ENCODE measurements around the gene LRR1.

DNA sequence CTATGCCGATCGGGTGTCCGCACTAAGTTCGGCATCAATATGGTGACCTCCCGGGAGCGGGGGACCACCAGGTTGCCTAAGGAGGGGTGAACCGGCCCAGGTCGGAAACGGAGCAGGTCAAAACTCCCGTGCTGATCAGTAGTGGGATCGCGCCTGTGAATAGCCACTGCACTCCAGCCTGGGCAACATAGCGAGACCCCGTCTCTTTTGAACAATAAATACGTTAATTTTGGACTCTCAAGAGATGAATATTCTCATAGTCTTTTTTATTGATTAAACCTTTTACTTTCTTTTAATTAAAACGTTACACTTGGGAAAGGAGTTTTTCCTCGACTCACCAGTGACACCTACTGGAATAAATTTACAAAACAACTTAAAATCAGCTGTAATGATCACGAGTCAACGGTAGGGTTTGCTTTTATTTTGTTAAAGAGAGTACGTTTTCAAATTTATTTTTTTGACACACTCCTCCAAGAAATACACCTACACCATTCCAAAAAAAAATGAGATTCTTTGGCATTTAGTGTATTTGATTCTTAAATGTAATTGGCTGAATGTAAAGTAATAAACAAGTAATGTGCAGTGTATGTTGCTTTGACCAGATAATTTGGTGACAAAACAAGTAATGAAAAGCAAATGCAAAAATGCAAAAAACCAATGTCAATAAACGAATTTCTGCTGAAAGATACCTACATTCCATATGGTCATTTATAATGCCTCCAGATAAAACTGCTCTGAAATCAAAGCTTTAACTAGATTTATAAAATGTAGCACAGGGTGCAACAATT, 11.9 kb upstream of the LRR1 start:
- TF ChIP-seq, protein P1, sequence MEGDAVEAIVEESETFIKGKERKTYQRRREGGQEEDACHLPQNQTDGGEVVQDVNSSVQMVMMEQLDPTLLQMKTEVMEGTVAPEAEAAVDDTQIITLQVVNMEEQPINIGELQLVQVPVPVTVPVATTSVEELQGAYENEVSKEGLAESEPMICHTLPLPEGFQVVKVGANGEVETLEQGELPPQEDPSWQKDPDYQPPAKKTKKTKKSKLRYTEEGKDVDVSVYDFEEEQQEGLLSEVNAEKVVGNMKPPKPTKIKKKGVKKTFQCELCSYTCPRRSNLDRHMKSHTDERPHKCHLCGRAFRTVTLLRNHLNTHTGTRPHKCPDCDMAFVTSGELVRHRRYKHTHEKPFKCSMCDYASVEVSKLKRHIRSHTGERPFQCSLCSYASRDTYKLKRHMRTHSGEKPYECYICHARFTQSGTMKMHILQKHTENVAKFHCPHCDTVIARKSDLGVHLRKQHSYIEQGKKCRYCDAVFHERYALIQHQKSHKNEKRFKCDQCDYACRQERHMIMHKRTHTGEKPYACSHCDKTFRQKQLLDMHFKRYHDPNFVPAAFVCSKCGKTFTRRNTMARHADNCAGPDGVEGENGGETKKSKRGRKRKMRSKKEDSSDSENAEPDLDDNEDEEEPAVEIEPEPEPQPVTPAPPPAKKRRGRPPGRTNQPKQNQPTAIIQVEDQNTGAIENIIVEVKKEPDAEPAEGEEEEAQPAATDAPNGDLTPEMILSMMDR (IDR thresholded peaks at IDR 0.05; ENCODE audit: insufficient read depth, low read length, poor library complexity, severe bottlenecking): peak; percentile 93
- TF ChIP-seq EZH2phosphoT487 (conservative IDR thresholded peaks at IDR 0.05; ENCODE audit: low read length): no peak

Measured in SU-DHL-6 (cell line).